Measurements from ENCODE around the gene INTS11.

GRCh38 chr1:1294250-1294890, 30.1 kb downstream of the INTS11 start:
- TF ChIP-seq EP300 (IDR thresholded peaks at IDR 0.05; ENCODE audit: borderline replicate concordance in 1 of 2, control insufficient read depth in 1 of 2, low read depth in 2 of 2, low read length in 2 of 2) (no peak), CTCF (IDR thresholded peaks at IDR 0.05 in 2 of 3, conservative IDR thresholded peaks at IDR 0.05 in 1 of 3; ENCODE audit: control insufficient read depth in 2 of 3, extremely low read depth in 1 of 3, insufficient read depth in 1 of 3, low read depth in 3 of 3, low read length in 3 of 3) (no peak), ATF7 (IDR thresholded peaks at IDR 0.05; ENCODE audit: low read depth) (no peak), USF1 (IDR thresholded peaks at IDR 0.05; ENCODE audit: borderline replicate concordance, extremely low read length, insufficient read depth, low read depth, low read length) (no peak), IKZF2 (IDR thresholded peaks at IDR 0.05) (no peak), SP1 (IDR thresholded peaks at IDR 0.05; ENCODE audit: low read depth, low read length) (no peak)
- TF ChIP-seq, protein P1, sequence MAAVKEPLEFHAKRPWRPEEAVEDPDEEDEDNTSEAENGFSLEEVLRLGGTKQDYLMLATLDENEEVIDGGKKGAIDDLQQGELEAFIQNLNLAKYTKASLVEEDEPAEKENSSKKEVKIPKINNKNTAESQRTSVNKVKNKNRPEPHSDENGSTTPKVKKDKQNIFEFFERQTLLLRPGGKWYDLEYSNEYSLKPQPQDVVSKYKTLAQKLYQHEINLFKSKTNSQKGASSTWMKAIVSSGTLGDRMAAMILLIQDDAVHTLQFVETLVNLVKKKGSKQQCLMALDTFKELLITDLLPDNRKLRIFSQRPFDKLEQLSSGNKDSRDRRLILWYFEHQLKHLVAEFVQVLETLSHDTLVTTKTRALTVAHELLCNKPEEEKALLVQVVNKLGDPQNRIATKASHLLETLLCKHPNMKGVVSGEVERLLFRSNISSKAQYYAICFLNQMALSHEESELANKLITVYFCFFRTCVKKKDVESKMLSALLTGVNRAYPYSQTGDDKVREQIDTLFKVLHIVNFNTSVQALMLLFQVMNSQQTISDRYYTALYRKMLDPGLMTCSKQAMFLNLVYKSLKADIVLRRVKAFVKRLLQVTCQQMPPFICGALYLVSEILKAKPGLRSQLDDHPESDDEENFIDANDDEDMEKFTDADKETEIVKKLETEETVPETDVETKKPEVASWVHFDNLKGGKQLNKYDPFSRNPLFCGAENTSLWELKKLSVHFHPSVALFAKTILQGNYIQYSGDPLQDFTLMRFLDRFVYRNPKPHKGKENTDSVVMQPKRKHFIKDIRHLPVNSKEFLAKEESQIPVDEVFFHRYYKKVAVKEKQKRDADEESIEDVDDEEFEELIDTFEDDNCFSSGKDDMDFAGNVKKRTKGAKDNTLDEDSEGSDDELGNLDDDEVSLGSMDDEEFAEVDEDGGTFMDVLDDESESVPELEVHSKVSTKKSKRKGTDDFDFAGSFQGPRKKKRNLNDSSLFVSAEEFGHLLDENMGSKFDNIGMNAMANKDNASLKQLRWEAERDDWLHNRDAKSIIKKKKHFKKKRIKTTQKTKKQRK (IDR thresholded peaks at IDR 0.05; ENCODE audit: low read depth, low read length), result no peak
